ES-I3 (cell line): ENCODE results near the gene ZHX3.

ENCODE experiments used
- H3K36me3 ChIP-seq: 2 replicates; pipeline ENCODE4 v1.6.1; 2013; ENCODE audit warnings: mild to moderate bottlenecking, low read length, control low read depth, moderate library complexity; ENCODE audit not compliant: insufficient read depth
- H3K4me1 ChIP-seq: 2 replicates; pipeline ENCODE4 v1.6.1; 2013; ENCODE audit warnings: mild to moderate bottlenecking, control low read depth, low read length; ENCODE audit not compliant: insufficient read depth
- H3K9ac ChIP-seq: 2 replicates; pipeline ENCODE4 v1.6.1; 2013; ENCODE audit warnings: low read depth, mild to moderate bottlenecking, low read length, moderate library complexity
- H3K9me3 ChIP-seq: 2 replicates; pipeline ENCODE4 v1.6.1; 2013; ENCODE audit warnings: mild to moderate bottlenecking, low read length, moderate library complexity; ENCODE audit not compliant: control insufficient read depth, insufficient read depth

The ZHX3 gene

GRCh38 chr20:41183831-41184230 is 133.7 kb downstream of the ZHX3 start:
- no peaks in the 10 kb centered on the region for H3K4me1 ChIP-seq
- no peaks in the 10 kb centered on the region; the same call in 1 of the 2 replicates for H3K9me3 ChIP-seq
- H3K9ac ChIP-seq: no peak overlapping the region
- H3K36me3 ChIP-seq: no peaks in the 10 kb centered on the region

GRCh38 chr20:41183391-41183790 is 134.1 kb downstream of the ZHX3 start:
- Histone ChIP-seq H3K9me3 (no peaks in the 10 kb centered on the region; the same call in 1 of the 2 replicates), H3K4me1 (no peaks in the 10 kb centered on the region), H3K36me3 (no peaks in the 10 kb centered on the region), H3K9ac (no peak overlapping the region)

GRCh38 chr20:41182296-41183212 is 135.0 kb downstream of the ZHX3 start:
- Histone ChIP-seq H3K9me3 (no peaks in the 10 kb centered on the region; the same call in 1 of the 2 replicates), H3K4me1 (no peaks in the 10 kb centered on the region; the same call in 1 of the 2 replicates), H3K9ac (no peak overlapping the region), H3K36me3 (no peaks in the 10 kb centered on the region)

- Histone ChIP-seq H3K36me3 (peaks cover 3% of the 10 kb centered on the region), H3K9me3 (no peaks in the 10 kb centered on the region), H3K9ac (no peak overlapping the region), H3K4me1 (peaks cover 5% of the 10 kb centered on the region; the same call in 1 of the 2 replicates)
These were observed 136.0 kb downstream of the ZHX3 start for GRCh38 chr20:41181567-41181966.

- no peak overlapping the region for H3K9ac ChIP-seq
- peaks cover 6% of the 10 kb centered on the region for H3K36me3 ChIP-seq
- H3K4me1 ChIP-seq: peaks cover 5% of the 10 kb centered on the region; the same call in 1 of the 2 replicates
- no peaks in the 10 kb centered on the region for H3K9me3 ChIP-seq
These were observed 136.8 kb downstream of the ZHX3 start for GRCh38 chr20:41180599-41181333.

- Histone ChIP-seq H3K9ac (no peak overlapping the region), H3K4me1 (peaks cover 5% of the 10 kb centered on the region; the same call in 1 of the 2 replicates), H3K9me3 (no peaks in the 10 kb centered on the region), H3K36me3 (peaks cover 11% of the 10 kb centered on the region)
These were observed 137.6 kb downstream of the ZHX3 start for GRCh38 chr20:41179961-41180360.

- Histone ChIP-seq H3K9me3 (no peaks in the 10 kb centered on the region), H3K36me3 (peaks cover 20% of the 10 kb centered on the region), H3K9ac (no peak overlapping the region), H3K4me1 (peaks cover 5% of the 10 kb centered on the region; the same call in 1 of the 2 replicates)
These were observed 138.6 kb downstream of the ZHX3 start for GRCh38 chr20:41178904-41179432.

GRCh38 chr20:41178495-41178894 is 139.0 kb downstream of the ZHX3 start:
- Histone ChIP-seq H3K4me1 (peaks cover 5% of the 10 kb centered on the region; the same call in 1 of the 2 replicates), H3K36me3 (peaks cover 25% of the 10 kb centered on the region), H3K9me3 (no peaks in the 10 kb centered on the region), H3K9ac (no peak overlapping the region)

- Histone ChIP-seq H3K9me3 (no peaks in the 10 kb centered on the region), H3K4me1 (peaks cover 5% of the 10 kb centered on the region; the same call in 1 of the 2 replicates), H3K36me3 (peaks cover 28% of the 10 kb centered on the region), H3K9ac (no peak overlapping the region)
These were observed 139.9 kb downstream of the ZHX3 start for GRCh38 chr20:41177636-41178035.

GRCh38 chr20:41176711-41177552 is 140.6 kb downstream of the ZHX3 start:
- peaks cover 28% of the 10 kb centered on the region for H3K36me3 ChIP-seq
- peaks cover 5% of the 10 kb centered on the region; the same call in 1 of the 2 replicates for H3K4me1 ChIP-seq
- H3K9ac ChIP-seq: no peak overlapping the region
- H3K9me3 ChIP-seq: no peaks in the 10 kb centered on the region

GRCh38 chr20:41175727-41176330 is 141.7 kb downstream of the ZHX3 start:
- Histone ChIP-seq H3K9me3 (no peaks in the 10 kb centered on the region), H3K36me3 (peaks cover 28% of the 10 kb centered on the region), H3K9ac (no peak overlapping the region), H3K4me1 (peaks cover 5% of the 10 kb centered on the region; the same call in 1 of the 2 replicates)

- H3K36me3 ChIP-seq: peaks cover 28% of the 10 kb centered on the region
- no peak overlapping the region for H3K9ac ChIP-seq
- peaks cover 5% of the 10 kb centered on the region; the same call in 1 of the 2 replicates for H3K4me1 ChIP-seq
- H3K9me3 ChIP-seq: no peaks in the 10 kb centered on the region
These were observed 142.3 kb downstream of the ZHX3 start for GRCh38 chr20:41175201-41175651.

GRCh38 chr20:41174782-41175181 is 142.7 kb downstream of the ZHX3 start:
- peaks cover 28% of the 10 kb centered on the region for H3K36me3 ChIP-seq
- no peak overlapping the region for H3K9ac ChIP-seq

More at GRCh38 chr20:41174782-41175181, 142.7 kb downstream of the ZHX3 start:
- H3K4me1 ChIP-seq: peaks cover 5% of the 10 kb centered on the region; the same call in 1 of the 2 replicates
- H3K9me3 ChIP-seq: no peaks in the 10 kb centered on the region
